ENCODE data around the gene C2CD2.

DNA sequence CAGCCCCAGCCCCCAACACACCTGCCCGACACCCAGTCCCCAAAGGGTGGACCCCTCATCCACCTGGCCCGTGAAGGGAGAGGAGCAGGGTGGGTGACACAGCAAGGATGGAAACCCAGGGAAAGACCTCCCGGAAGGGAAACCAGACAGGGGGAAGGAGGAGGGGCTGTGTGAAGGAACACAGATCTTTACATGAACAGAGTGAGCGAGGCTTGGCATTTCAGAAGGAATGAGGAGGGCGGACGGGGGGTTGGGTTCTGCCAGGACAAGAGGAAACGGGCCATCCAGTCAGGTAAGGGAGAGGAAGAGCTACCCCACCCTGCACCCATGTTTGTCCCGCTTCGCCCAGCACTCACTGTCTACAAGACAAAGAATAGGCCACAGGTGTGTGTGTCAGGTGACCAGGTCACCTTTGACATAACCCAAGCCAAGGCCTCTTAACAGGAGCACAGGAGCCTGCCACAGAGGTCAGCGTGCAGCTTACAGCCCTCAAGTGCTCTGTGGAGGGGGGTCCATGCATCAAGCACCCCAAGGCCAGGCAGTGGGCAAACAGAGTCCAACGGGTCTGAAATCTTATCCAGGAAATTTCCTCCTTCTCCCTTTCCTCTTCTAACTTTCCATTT lies 56.7 kb downstream of the C2CD2 start:
- TF ChIP-seq, protein P1, sequence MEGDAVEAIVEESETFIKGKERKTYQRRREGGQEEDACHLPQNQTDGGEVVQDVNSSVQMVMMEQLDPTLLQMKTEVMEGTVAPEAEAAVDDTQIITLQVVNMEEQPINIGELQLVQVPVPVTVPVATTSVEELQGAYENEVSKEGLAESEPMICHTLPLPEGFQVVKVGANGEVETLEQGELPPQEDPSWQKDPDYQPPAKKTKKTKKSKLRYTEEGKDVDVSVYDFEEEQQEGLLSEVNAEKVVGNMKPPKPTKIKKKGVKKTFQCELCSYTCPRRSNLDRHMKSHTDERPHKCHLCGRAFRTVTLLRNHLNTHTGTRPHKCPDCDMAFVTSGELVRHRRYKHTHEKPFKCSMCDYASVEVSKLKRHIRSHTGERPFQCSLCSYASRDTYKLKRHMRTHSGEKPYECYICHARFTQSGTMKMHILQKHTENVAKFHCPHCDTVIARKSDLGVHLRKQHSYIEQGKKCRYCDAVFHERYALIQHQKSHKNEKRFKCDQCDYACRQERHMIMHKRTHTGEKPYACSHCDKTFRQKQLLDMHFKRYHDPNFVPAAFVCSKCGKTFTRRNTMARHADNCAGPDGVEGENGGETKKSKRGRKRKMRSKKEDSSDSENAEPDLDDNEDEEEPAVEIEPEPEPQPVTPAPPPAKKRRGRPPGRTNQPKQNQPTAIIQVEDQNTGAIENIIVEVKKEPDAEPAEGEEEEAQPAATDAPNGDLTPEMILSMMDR (IDR thresholded peaks at IDR 0.05): no peak
- TF ChIP-seq EZH2 (IDR thresholded peaks at IDR 0.05; ENCODE audit: borderline replicate concordance, insufficient read depth, low read depth, low read length, poor library complexity, severe bottlenecking): no peak
